Upper lobe of right lung (tissue), 1 donor: ENCODE measurements around the gene ZNF804A. TPM values are rescaled to one million over a fixed set of nuclear protein-coding genes. Genes with fewer than 3 reads are reported as not detected.

Experiments used
- ATAC-seq: fragments of 200-7000 bp; cut with Tn5 transposase; one replicate; pipeline ENCODE4 v1.9.1; 2020; ENCODE audit warnings: mild to moderate bottlenecking, moderate library complexity
- DNase-seq: peaks from one replicate; pipeline ENCODE4 v3.0.0-alpha.2; 2020
- H3K27ac ChIP-seq: fragments of 200-600 bp; one replicate; pipeline ENCODE4 v1.8.0; 2022
- H3K27me3 ChIP-seq: fragments of 200-600 bp; one replicate; pipeline ENCODE4 v1.8.0; 2022; ENCODE audit warnings: mild to moderate bottlenecking
- H3K36me3 ChIP-seq: fragments of 200-600 bp; one replicate; pipeline ENCODE4 v1.8.0; 2022
- H3K4me1 ChIP-seq: fragments of 200-600 bp; one replicate; pipeline ENCODE4 v1.8.0; 2022
- H3K4me3 ChIP-seq: fragments of 200-600 bp; one replicate; pipeline ENCODE4 v1.8.0; 2022; ENCODE audit warnings: mild to moderate bottlenecking
- H3K9me3 ChIP-seq: fragments of 200-600 bp; one replicate; pipeline ENCODE4 v1.8.0; 2022
- intact Hi-C: fragments of 100-400 bp; cut with DNase I; formaldehyde crosslinking; loops from one replicate; pipeline ENCODE4 v1.11.0; 2022
- total RNA-seq: library from RNA; stranded (reverse); fragmentation: NEBNext Ultra II Directional; extraction: Animal tissue kit (Norgen Biotek cat#: 25700); gene quantifications from one replicate; pipeline ENCODE4 v1.2.1, GENCODE V29; 2021
- TF ChIP-seq, protein P1 (sequence below): fragments of 200-600 bp; IDR thresholded peaks from one replicate; pipeline ENCODE4 v1.8.0; 2022; ENCODE audit warnings: antibody characterized with exemption
- donor health status: DM: no; HTN: yes; CAD: no; lungs with severe emphysema.

Gene ZNF804A
- total RNA-seq, 1 donor from 2014 or later, result 0.78 TPM

DNA sequence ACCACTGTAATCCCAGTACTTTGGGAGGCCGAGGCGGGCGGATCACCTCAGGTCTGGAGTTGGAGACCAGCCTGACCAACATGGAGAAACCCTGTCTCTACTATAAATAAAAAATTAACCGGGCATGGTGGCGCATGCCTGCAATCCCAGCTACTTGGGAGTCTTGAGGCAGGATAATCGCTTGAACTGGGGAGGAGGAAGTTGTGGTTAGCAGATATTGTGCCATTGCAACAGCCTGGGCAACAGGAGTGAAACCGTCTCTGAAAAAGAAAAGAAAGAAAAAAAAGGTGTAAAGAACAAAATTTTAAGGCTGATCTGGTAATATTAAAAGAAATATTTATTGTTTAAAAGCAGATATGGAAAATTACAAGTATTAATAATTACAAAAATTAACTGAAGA, 29.7 kb downstream of the ZNF804A start:
- H3K27ac ChIP-seq, result no peak overlapping the region
- DNase-seq (no peak), ATAC-seq (peak; percentile 47)
- H3K27me3 ChIP-seq, result no peaks in the 10 kb centered on the region
- no peaks in the 10 kb centered on the region for H3K4me1 ChIP-seq
- no peaks in the 10 kb centered on the region for H3K9me3 ChIP-seq
- TF ChIP-seq, protein P1, sequence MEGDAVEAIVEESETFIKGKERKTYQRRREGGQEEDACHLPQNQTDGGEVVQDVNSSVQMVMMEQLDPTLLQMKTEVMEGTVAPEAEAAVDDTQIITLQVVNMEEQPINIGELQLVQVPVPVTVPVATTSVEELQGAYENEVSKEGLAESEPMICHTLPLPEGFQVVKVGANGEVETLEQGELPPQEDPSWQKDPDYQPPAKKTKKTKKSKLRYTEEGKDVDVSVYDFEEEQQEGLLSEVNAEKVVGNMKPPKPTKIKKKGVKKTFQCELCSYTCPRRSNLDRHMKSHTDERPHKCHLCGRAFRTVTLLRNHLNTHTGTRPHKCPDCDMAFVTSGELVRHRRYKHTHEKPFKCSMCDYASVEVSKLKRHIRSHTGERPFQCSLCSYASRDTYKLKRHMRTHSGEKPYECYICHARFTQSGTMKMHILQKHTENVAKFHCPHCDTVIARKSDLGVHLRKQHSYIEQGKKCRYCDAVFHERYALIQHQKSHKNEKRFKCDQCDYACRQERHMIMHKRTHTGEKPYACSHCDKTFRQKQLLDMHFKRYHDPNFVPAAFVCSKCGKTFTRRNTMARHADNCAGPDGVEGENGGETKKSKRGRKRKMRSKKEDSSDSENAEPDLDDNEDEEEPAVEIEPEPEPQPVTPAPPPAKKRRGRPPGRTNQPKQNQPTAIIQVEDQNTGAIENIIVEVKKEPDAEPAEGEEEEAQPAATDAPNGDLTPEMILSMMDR, result no peak
- no peaks in the 10 kb centered on the region for H3K36me3 ChIP-seq
- intact Hi-C loops, result no loop called here
- H3K4me3 ChIP-seq, result no peak overlapping the region

GRCh38 chr2:184633726-184634125, 35.4 kb downstream of the ZNF804A start:
- DNase-seq (no peak), ATAC-seq (no peak)
- no peaks in the 10 kb centered on the region for H3K27me3 ChIP-seq
- no peaks in the 10 kb centered on the region for H3K36me3 ChIP-seq
- H3K9me3 ChIP-seq, result no peaks in the 10 kb centered on the region
- no peak overlapping the region for H3K27ac ChIP-seq
- TF ChIP-seq, protein P1, result no peak
- no peak overlapping the region for H3K4me3 ChIP-seq
- intact Hi-C loops, result no loop called here
- H3K4me1 ChIP-seq, result no peaks in the 10 kb centered on the region

GRCh38 chr2:184637781-184638180, 39.5 kb downstream of the ZNF804A start:
- no peaks in the 10 kb centered on the region for H3K9me3 ChIP-seq
- no peaks in the 10 kb centered on the region for H3K36me3 ChIP-seq
- no peaks in the 10 kb centered on the region for H3K4me1 ChIP-seq
- H3K4me3 ChIP-seq, result no peak overlapping the region
- no peak for DNase-seq
- no peaks in the 10 kb centered on the region for H3K27me3 ChIP-seq
- intact Hi-C loops, result no loop called here
- ATAC-seq, result no peak
- TF ChIP-seq, protein P1, result no peak
- H3K27ac ChIP-seq, result no peak overlapping the region

DNA sequence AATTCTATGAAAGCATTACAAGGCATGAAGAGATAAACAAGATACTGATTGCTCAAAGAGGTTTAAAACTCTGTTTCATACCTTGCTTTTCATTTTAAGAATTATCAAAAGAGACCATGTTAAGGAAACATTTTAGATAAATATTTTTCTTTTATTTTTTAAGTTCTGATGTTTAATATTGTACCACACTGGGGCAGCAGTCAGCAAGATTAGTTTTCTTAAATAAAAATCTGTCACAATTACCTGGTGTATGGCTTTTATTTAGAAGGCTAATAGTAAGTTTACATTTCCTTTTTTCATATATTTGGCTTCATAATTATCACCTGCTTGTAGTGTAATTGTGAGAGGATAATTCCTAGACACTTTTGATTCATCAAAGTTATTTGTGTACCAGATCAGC, 46.4 kb downstream of the ZNF804A start:
- no peaks in the 10 kb centered on the region for H3K36me3 ChIP-seq
- no peaks in the 10 kb centered on the region for H3K4me1 ChIP-seq
- H3K27me3 ChIP-seq, result no peaks in the 10 kb centered on the region
- H3K27ac ChIP-seq, result no peak overlapping the region
- intact Hi-C loops, result no loop called here
- TF ChIP-seq, protein P1, result no peak
- no peak for DNase-seq
- ATAC-seq, result no peak
- no peak overlapping the region for H3K4me3 ChIP-seq
- H3K9me3 ChIP-seq, result no peaks in the 10 kb centered on the region

DNA sequence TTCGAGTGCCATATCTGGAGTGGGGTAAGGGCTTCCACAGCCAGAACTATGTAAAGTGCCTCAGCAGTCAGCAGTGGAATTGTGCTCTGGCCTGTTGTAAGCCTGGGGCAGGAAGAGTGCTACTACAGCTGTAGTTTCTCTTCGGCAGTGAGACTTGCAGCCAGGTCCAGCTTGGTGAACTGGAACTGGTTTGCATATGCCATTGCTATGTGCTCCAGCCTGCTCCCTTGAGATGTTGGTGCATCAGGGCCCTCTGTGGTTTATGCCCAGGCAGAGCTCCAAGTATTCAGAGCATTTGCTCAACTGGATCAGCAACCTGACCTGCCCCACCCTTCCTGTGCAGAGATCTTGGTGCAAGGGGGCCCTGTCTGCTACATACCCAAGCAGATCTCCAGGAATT, 47.8 kb downstream of the ZNF804A start:
- TF ChIP-seq, protein P1, result no peak
- Histone ChIP-seq H3K27me3 (no peaks in the 10 kb centered on the region), H3K4me3 (no peak overlapping the region), H3K27ac (no peak overlapping the region), H3K4me1 (no peaks in the 10 kb centered on the region), H3K36me3 (no peaks in the 10 kb centered on the region), H3K9me3 (no peaks in the 10 kb centered on the region)
- ATAC-seq, result peak; percentile 82
- intact Hi-C loops, result no loop called here
- no peak for DNase-seq

- no peaks in the 10 kb centered on the region for H3K4me1 ChIP-seq
- TF ChIP-seq, protein P1, result no peak
- no peak for DNase-seq
- no peak overlapping the region for H3K27ac ChIP-seq
- intact Hi-C loops, result no loop called here
- no peaks in the 10 kb centered on the region for H3K9me3 ChIP-seq
- no peaks in the 10 kb centered on the region for H3K36me3 ChIP-seq
- H3K27me3 ChIP-seq, result no peaks in the 10 kb centered on the region
- no peak overlapping the region for H3K4me3 ChIP-seq
- ATAC-seq, result no peak
Measured at GRCh38 chr2:184646593-184646992, 48.3 kb downstream of the ZNF804A start.
